NCI-H2171 treated with DMSO at 0.1 percent for 48 hours (cell line): Measurements from ENCODE around the gene CACHD1.
A peak's percentile ranks its signal among the peaks of the same experiment; 100 is the strongest.

ENCODE experiments used
- DNase-seq: peaks from one replicate; lab custom pipeline; 2025; lab: John Stamatoyannopoulos, UW

Gene CACHD1

GRCh38 chr1:64469977-64470664 is at the start of gene CACHD1:
TSS of gene CACHD1 (plus strand) at chr1:64470129. CDS start at chr1:64470745, 616 bp downstream.
- DNase-seq, result peak; percentile 82

GRCh38 chr1:64421377-64421776 is 48.6 kb upstream of the CACHD1 start:
- DNase-seq, result no peak

GRCh38 chr1:64423526-64423925 is 46.4 kb upstream of the CACHD1 start:
- no peak for DNase-seq

GRCh38 chr1:64424412-64424811 is 45.5 kb upstream of the CACHD1 start:
- no peak for DNase-seq

GRCh38 chr1:64425521-64425920 is 44.4 kb upstream of the CACHD1 start:
- no peak for DNase-seq

- DNase-seq, result no peak
Observed at GRCh38 chr1:64426681-64427080, 43.2 kb upstream of the CACHD1 start.

GRCh38 chr1:64427879-64428278 is 42.0 kb upstream of the CACHD1 start:
- DNase-seq, result no peak

GRCh38 chr1:64433308-64433707 is 36.6 kb upstream of the CACHD1 start:
- DNase-seq, result no peak

GRCh38 chr1:64433747-64434146 is 36.2 kb upstream of the CACHD1 start:
- no peak for DNase-seq

- no peak for DNase-seq
Observed at GRCh38 chr1:64435000-64435399, 34.9 kb upstream of the CACHD1 start.

- no peak for DNase-seq
Observed at GRCh38 chr1:64437453-64437852, 32.5 kb upstream of the CACHD1 start.

- DNase-seq, result no peak
Observed at GRCh38 chr1:64440183-64440826, 29.6 kb upstream of the CACHD1 start.

- no peak for DNase-seq
Observed at GRCh38 chr1:64451440-64451839, 18.5 kb upstream of the CACHD1 start.

- no peak for DNase-seq
Observed at GRCh38 chr1:64453688-64454087, 16.2 kb upstream of the CACHD1 start.

GRCh38 chr1:64458915-64459314 is 11.0 kb upstream of the CACHD1 start:
- DNase-seq, result no peak

GRCh38 chr1:64459743-64460142 is 10.2 kb upstream of the CACHD1 start:
- no peak for DNase-seq

GRCh38 chr1:64466033-64466432 is 3.9 kb upstream of the CACHD1 start:
- DNase-seq, result no peak

GRCh38 chr1:64469116-64469976 is 583 bp upstream of the CACHD1 start:
- peak; percentile 21 for DNase-seq

GRCh38 chr1:64470665-64471217 is 812 bp downstream of the CACHD1 start:
- peak; percentile 36 for DNase-seq

- DNase-seq, result peak; percentile 36
Observed at GRCh38 chr1:64471218-64472039, 1.5 kb downstream of the CACHD1 start.

GRCh38 chr1:64472040-64472376 is 2.1 kb downstream of the CACHD1 start:
- no peak for DNase-seq

- no peak for DNase-seq
Observed at GRCh38 chr1:64472805-64473204, 2.9 kb downstream of the CACHD1 start.
